ENCODE results near the gene CRIP1.

GRCh38 chr14:105483300-105484068, 3.2 kb upstream of the CRIP1 start:
- TF ChIP-seq CTCF (IDR thresholded peaks at IDR 0.05): no peak
- no peak for TF ChIP-seq EP300 (IDR thresholded peaks at IDR 0.05)
- TF ChIP-seq POLR2AphosphoS5 (IDR thresholded peaks at IDR 0.05): no peak

Data from suprapubic skin (tissue), 4 donors.